GM20000 (cell line): ENCODE results near the gene GFM1.
"Not testable (repeated sequence)": the region's sequence is repeated elsewhere in the genome, so short reads cannot be mapped to it uniquely, and the experiment has no call there.

Source experiments
- DNase-seq: peaks from one replicate; pipeline ENCODE4 v3.0.0; 2012; ENCODE audit warnings: low spot score
- TF ChIP-seq, protein P1 (sequence below): IDR thresholded peaks from 2 replicates; pipeline ENCODE4 v1.5.1; 2012; ENCODE audit warnings: mild to moderate bottlenecking, control low read depth; ENCODE audit errors: extremely low read depth, missing control alignments

Gene GFM1

DNA sequence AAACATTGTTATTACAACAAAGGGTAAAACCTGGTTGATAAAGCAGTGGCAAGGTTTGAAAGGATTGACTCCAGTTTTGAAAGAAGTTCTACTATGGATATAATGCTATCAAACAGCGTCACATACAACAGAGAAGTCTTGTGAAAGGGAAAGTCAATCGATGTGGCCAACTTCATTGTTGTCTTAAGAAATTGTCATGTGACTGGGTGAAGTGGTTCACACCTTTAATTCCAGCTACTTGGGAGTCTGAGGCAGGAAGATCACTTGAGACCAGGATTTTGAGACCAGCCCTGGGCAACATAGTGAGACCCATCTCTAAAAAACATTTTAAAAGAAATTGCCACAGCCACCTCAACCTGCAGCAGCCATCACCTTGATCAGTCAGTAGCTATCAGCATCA, 34.4 kb downstream of the GFM1 start:
- no peak for DNase-seq
- TF ChIP-seq, protein P1, sequence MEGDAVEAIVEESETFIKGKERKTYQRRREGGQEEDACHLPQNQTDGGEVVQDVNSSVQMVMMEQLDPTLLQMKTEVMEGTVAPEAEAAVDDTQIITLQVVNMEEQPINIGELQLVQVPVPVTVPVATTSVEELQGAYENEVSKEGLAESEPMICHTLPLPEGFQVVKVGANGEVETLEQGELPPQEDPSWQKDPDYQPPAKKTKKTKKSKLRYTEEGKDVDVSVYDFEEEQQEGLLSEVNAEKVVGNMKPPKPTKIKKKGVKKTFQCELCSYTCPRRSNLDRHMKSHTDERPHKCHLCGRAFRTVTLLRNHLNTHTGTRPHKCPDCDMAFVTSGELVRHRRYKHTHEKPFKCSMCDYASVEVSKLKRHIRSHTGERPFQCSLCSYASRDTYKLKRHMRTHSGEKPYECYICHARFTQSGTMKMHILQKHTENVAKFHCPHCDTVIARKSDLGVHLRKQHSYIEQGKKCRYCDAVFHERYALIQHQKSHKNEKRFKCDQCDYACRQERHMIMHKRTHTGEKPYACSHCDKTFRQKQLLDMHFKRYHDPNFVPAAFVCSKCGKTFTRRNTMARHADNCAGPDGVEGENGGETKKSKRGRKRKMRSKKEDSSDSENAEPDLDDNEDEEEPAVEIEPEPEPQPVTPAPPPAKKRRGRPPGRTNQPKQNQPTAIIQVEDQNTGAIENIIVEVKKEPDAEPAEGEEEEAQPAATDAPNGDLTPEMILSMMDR = no peak

DNA sequence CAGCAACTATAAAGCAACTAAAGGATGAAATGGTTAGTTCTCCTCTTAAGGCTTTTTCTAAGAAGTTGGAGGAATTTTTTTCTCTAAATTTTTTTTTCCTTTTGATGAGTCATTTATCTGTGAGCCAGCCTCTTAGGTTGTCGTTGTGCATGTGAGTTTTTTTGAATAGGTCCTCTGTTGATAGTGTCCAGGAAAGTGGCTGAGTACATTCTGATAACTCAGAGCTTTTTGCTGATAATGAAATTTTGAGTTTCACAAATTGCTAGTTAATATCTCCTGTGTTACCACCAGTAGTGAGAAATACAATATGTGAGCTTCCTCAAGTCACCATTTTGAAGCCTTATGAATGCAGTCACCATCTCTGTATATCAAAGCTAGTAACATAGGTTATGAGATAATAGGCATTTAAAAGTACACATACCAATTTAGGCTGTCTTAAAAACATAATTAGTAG, 35.2 kb downstream of the GFM1 start:
- DNase-seq = no peak
- TF ChIP-seq, protein P1 = no peak

DNA sequence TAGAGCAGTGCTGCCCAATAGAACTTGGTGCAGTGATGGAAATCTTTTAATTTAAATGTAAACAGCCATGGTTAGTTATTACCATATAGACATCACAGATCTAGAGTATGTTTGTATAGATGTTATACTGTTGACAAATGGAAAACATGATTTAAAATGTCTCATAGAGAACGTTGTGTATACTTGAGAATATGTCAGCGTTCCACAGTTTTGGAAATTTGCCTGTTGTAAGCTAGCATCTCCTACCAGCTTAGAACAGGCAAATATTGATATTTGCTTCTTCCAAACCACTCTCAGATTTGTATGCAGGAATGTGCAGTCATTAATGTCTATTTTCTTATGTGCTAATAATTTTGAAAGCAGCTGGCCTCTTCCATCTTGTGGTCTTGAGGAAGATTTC, 36.5 kb downstream of the GFM1 start:
- TF ChIP-seq, protein P1 = no peak
- DNase-seq = no peak

DNA sequence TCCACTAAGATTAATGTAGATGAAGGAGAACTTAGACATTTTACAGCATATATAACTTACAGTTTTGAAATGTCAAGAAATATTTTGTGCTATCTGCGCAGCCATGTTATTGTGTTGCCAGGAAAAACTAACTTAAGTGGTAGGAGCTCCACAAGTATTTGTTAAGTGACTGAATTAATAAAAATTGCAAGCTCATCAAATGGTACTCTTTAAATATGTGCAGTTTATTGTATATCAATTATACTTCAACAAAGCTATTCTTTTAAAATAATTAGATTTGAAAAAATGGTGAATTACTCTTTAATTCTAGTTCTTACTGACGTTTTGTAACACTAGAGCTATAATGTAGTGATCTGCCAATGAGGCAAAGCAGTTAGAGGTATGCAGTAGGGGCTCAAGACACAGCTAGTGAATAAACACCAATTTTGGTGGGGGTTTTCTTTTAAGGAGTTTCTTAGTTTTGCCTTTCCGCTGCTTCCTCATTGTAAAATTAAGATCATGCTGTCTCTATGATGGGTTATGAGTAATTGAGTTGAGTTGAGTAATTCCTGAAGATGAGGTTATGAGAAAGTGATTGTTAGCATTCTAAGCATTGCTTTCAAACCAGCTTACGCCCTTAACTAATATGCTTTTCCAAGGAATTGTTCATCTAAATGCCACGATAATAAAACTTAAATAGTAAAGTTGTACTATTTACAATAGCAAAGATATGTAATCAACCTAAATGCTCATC, 39.1 kb downstream of the GFM1 start:
- TF ChIP-seq, protein P1 = no peak

DNA sequence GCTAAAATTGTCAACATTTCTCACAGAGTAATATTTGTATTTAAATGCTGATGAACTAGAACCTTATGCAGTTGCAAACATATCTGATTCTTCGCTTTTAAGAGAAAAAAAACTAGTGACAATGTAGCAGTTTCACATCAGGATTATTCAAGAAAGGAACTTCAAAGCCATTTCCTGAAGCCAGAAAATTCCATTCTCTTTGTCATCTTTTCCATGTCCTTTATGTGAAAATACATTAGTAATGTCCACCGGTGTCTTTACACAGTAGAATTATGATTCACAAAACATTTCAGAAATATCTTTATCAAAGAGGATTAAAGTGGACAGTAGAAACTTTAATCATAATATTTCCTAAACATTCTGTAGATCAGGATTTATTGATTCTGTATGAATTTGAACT, 40.8 kb downstream of the GFM1 start:
- DNase-seq = no peak
- TF ChIP-seq, protein P1 = no peak

More for the DNA sequence above, 39.1 kb downstream of the GFM1 start:
- DNase-seq = no peak

DNA sequence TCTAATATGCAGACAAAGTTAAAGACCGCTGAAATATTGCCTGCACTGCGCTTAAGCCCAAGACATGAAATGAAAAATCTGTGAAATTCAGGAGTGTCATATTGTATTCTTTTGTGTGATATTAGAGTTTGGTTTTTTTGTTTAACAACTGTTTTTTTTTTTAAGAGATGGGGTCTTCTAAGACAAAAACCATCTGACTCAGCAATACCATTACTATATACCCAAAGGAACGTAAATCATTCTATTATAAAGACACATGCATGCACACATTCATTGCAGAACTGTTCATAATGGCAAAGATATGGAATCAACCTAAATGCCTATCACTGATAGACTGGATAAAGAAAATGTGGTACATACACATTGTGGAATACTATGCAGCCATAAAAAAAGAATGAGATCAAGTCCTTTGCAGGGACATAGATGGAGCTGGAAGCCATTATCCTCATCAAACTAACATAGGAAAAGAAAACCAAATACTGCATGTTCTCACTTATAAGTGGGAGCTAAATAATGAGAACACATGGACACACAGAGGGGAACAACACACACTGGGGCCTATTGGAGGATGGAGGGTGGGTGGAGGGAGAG, 49.6 kb downstream of the GFM1 start:
- not testable (repeated sequence) for DNase-seq

DNA sequence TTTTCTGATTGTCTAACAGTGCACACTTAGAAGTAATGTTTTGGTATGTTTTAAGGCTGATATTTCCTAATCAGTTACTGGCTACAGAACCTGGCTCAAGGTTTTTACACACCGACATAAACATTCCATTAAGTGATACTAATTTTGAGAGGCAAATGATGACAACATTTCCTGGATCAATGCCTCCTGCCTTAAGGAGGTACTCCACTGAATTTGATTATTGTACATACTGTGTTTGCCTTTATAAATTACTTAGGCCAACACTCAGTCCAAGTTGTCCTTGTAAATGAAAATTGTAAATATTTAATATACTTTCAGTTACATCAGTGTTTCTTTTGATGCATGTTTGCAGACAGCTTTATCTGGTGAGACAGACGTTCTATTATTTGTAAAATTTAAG, 52.3 kb downstream of the GFM1 start:
- TF ChIP-seq, protein P1 = no peak
- DNase-seq = no peak

DNA sequence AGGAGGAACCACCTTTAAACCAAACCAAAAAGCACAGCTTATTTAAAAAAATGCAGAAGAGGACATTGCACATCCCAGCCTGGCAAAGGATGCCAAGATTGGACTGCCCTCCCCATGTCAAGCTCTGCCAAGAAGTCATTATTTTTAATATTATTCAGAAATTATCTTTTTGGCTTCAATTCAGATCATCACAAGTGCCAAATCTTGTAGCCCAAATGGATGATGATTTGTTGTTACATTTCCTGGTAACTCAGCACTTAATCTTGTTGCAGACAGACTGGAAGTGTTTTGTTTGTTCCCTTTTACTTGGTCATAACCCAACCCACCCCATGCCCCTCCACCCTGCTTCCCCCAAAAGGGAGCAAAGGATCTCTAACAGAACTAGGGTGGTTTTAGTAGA, 56.2 kb downstream of the GFM1 start:
- TF ChIP-seq, protein P1 = no peak
- DNase-seq = no peak
